Left forelimb (tissue), 1 donor: ENCODE results near the gene MAGI2.
"Not testable (repeated sequence)": the region's sequence is repeated elsewhere in the genome, so short reads cannot be mapped to it uniquely, and the experiment has no call there.

Experiments
- DNase-seq: peaks from one replicate; pipeline ENCODE4 v3.0.0-alpha.2; 2018; ENCODE audit warnings: low spot score

Gene MAGI2

GRCh38 chr7:79451580-79451979 is 1.9 kb downstream of the MAGI2 start:
- no peak for DNase-seq

GRCh38 chr7:79442766-79443165 is 10.7 kb downstream of the MAGI2 start:
- DNase-seq, result not testable (repeated sequence)

- DNase-seq, result no peak
Observed at GRCh38 chr7:79436378-79436777, 17.1 kb downstream of the MAGI2 start.

- no peak for DNase-seq
Observed at GRCh38 chr7:79434867-79435266, 18.6 kb downstream of the MAGI2 start.

- DNase-seq, result no peak
Observed at GRCh38 chr7:79434098-79434497, 19.4 kb downstream of the MAGI2 start.

- no peak for DNase-seq
Observed at GRCh38 chr7:79430391-79430790, 23.1 kb downstream of the MAGI2 start.

- DNase-seq, result no peak
Observed at GRCh38 chr7:79425665-79426064, 27.8 kb downstream of the MAGI2 start.

- DNase-seq, result no peak
Observed at GRCh38 chr7:79421751-79422150, 31.7 kb downstream of the MAGI2 start.

- no peak for DNase-seq
Observed at GRCh38 chr7:79420464-79420863, 33.0 kb downstream of the MAGI2 start.

GRCh38 chr7:79414910-79415309 is 38.6 kb downstream of the MAGI2 start:
- DNase-seq, result no peak

- DNase-seq, result no peak
Observed at GRCh38 chr7:79412915-79413314, 40.6 kb downstream of the MAGI2 start.

- DNase-seq, result no peak
Observed at GRCh38 chr7:79412438-79412837, 41.0 kb downstream of the MAGI2 start.

GRCh38 chr7:79410345-79410744 is 43.1 kb downstream of the MAGI2 start:
- DNase-seq, result no peak

- DNase-seq, result no peak
Observed at GRCh38 chr7:79407351-79407750, 46.1 kb downstream of the MAGI2 start.

GRCh38 chr7:79406371-79406770 is 47.1 kb downstream of the MAGI2 start:
- no peak for DNase-seq

GRCh38 chr7:79405368-79405767 is 48.1 kb downstream of the MAGI2 start:
- DNase-seq, result no peak

- DNase-seq, result no peak
Observed at GRCh38 chr7:79403879-79404278, 49.6 kb downstream of the MAGI2 start.

- no peak for DNase-seq
Observed at GRCh38 chr7:79403451-79403850, 50.0 kb downstream of the MAGI2 start.

GRCh38 chr7:79401254-79401653 is 52.2 kb downstream of the MAGI2 start:
- no peak for DNase-seq

GRCh38 chr7:79400222-79400621 is 53.2 kb downstream of the MAGI2 start:
- DNase-seq, result no peak

GRCh38 chr7:79398138-79398749 is 55.2 kb downstream of the MAGI2 start:
- no peak for DNase-seq

- DNase-seq, result no peak
Observed at GRCh38 chr7:79386688-79387422, 66.6 kb downstream of the MAGI2 start.

GRCh38 chr7:79381921-79382320 is 71.5 kb downstream of the MAGI2 start:
- DNase-seq, result no peak

- no peak for DNase-seq
Observed at GRCh38 chr7:79377097-79377496, 76.4 kb downstream of the MAGI2 start.
